Lung (tissue), 12 donors: ENCODE data around the gene UGT1A3. TPM values are rescaled to one million over a fixed set of nuclear protein-coding genes. Genes with fewer than 3 reads are reported as not detected.
"Not testable (repeated sequence)": the region's sequence is repeated elsewhere in the genome, so short reads cannot be mapped to it uniquely, and the experiment has no call there.

Source experiments
- ATAC-seq: fragments of 200-7000 bp; cut with Tn5 transposase; one replicate; pipeline ENCODE4 v1.9.1; 2020; ENCODE audit warnings: moderate number of reproducible peaks; ENCODE audit not compliant: insufficient read depth, low FRiP score
- DNase-seq, 3 donors: peaks; one replicate each; pipeline ENCODE4 v3.0.0-alpha.2; 2013 to 2017
- H3K27ac ChIP-seq, 2 donors: one replicate each; pipeline ENCODE4 v1.5.1; 2013; ENCODE audit warnings: mild to moderate bottlenecking in 2 of 2, moderate library complexity in 2 of 2, control low read depth in 1 of 2, inconsistent platforms in 1 of 2, low read depth in 1 of 2, low read length in 1 of 2
- H3K27me3 ChIP-seq, 3 donors: one replicate each; pipeline ENCODE4 v1.5.1; 2013; ENCODE audit warnings: low read length in 2 of 3; ENCODE audit not compliant: control insufficient read depth in 3 of 3, insufficient read depth in 3 of 3
- H3K36me3 ChIP-seq, 4 donors: one replicate each; pipeline ENCODE4 v1.5.1; 2013; ENCODE audit warnings: low read length in 4 of 4, mild to moderate bottlenecking in 1 of 4, moderate library complexity in 1 of 4; ENCODE audit not compliant: control insufficient read depth in 4 of 4, insufficient read depth in 4 of 4
- H3K4me1 ChIP-seq, 5 donors: one replicate each; pipeline ENCODE4 v1.5.1; 2013; ENCODE audit warnings: low read length in 5 of 5, mild to moderate bottlenecking in 2 of 5, moderate library complexity in 1 of 5; ENCODE audit not compliant: control insufficient read depth in 5 of 5, insufficient read depth in 5 of 5
- H3K4me3 ChIP-seq: one replicate; pipeline ENCODE4 v1.5.1; 2013; ENCODE audit warnings: mild to moderate bottlenecking, control low read depth, moderate library complexity
- H3K9ac ChIP-seq, 2 donors: one replicate each; pipeline ENCODE4 v1.5.1; 2013; ENCODE audit warnings: low read length in 2 of 2, control low read depth in 1 of 2; ENCODE audit not compliant: insufficient read depth in 1 of 2
- H3K9me3 ChIP-seq, 4 donors: one replicate each; pipeline ENCODE4 v1.5.1; 2013; ENCODE audit warnings: low read length in 3 of 4, mild to moderate bottlenecking in 1 of 4, moderate library complexity in 1 of 4; ENCODE audit not compliant: control insufficient read depth in 4 of 4, insufficient read depth in 3 of 4
- CTCF ChIP-seq: IDR thresholded peaks from 2 replicates; pipeline ENCODE4 v1.5.1; 2012; ENCODE audit warnings: mild to moderate bottlenecking; ENCODE audit errors: control extremely low read depth, extremely low read depth
- WGBS, 2 donors: extraction: QIAGEN DNeasy Blood & Tissue Kit; methylation state at CpG; one replicate each; pipeline ENCODE4 v1.1.7; 2013; 5-methylcytosine and 5-hydroxymethylcytosine counted together
- polyA plus RNA-seq, 2 donors: library from polyadenylated mRNA; stranded (reverse); fragments of 200-250 nt; gene quantifications; one replicate each; pipeline ENCODE4 v1.2.1, GENCODE V29; 2013
- total RNA-seq, 2 donors: library from RNA; depleted of rRNA in 1 of 2; stranded (reverse); fragments of >200 nt in 1 of 2; gene quantifications; one replicate each; pipeline ENCODE4 v1.2.1, GENCODE V29; 2014 to 2021
- donor health status: control.
- donor health status: control.
- donor health status: Bipolar disorder and iron deficiency.
- donor health status: healthy.
- donor health status: DM: yes; HTN: yes; CAD: no.

UGT1A3 gene
- total and polyA plus RNA-seq, 4 donors = not detected

DNA sequence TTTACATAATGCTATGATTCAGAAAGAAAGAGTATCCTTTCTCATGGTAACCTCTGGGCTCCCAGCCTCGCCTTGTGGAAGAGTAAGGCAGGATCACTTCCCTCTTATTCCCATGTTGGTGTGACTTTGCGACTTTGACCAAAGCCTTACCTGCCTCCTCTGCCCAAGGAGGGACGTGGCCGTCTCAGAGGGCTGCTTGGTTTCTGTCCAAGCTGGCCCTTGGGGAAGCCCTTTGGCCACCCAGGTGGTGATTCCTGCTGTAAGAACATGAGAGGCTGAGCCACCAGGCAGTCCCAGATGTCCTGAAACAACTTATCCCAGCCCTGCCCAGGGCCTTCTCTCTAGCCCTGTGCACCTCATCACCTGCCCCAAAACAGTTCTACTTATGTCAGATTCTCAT lies 30.1 kb upstream of the UGT1A3 start:
- H3K9ac ChIP-seq = no peak overlapping the region
- no peaks in the 10 kb centered on the region for H3K9me3 ChIP-seq
- no peak overlapping the region for H3K4me3 ChIP-seq
- WGBS, 2 donors = 81 to 96% methylated on average over 4 of the region's 4 CpGs
- DNase-seq (no peak), ATAC-seq (no peak)
- H3K4me1 ChIP-seq = peaks cover 0 to 8% (median 0%) of the 10 kb centered on the region in 5 donors
- TF ChIP-seq CTCF = no peak
- no peak overlapping the region for H3K27ac ChIP-seq
- no peaks in the 10 kb centered on the region for H3K27me3 ChIP-seq
- H3K36me3 ChIP-seq = no peaks in the 10 kb centered on the region

GRCh38 chr2:233699424-233700027 lies 29.3 kb upstream of the UGT1A3 start:
- no peaks in the 10 kb centered on the region for H3K9me3 ChIP-seq
- H3K27ac ChIP-seq = no peak overlapping the region
- WGBS, 2 donors = 88 to 93% methylated on average over 8 of the region's 8 CpGs
- H3K36me3 ChIP-seq = no peaks in the 10 kb centered on the region
- no peak for TF ChIP-seq CTCF
- no peak overlapping the region for H3K4me3 ChIP-seq
- DNase-seq = no peak
- H3K4me1 ChIP-seq = peaks cover 0 to 8% (median 0%) of the 10 kb centered on the region in 5 donors
- ATAC-seq = no peak
- no peaks in the 10 kb centered on the region for H3K27me3 ChIP-seq
- no peak overlapping the region for H3K9ac ChIP-seq

GRCh38 chr2:233700028-233700635 lies 28.7 kb upstream of the UGT1A3 start:
- H3K36me3 ChIP-seq = no peaks in the 10 kb centered on the region
- no peak for TF ChIP-seq CTCF
- H3K4me3 ChIP-seq = no peak overlapping the region
- H3K9me3 ChIP-seq = no peaks in the 10 kb centered on the region
- H3K9ac ChIP-seq = no peak overlapping the region
- DNase-seq = peak; percentile 37 to 86 (median 84)
- peaks cover 0 to 8% (median 0%) of the 10 kb centered on the region in 5 donors for H3K4me1 ChIP-seq
- H3K27ac ChIP-seq = no peak overlapping the region
- ATAC-seq = no peak
- H3K27me3 ChIP-seq = no peaks in the 10 kb centered on the region
- WGBS, 2 donors = 15 to 20% methylated on average over 1 of the region's 1 CpG

GRCh38 chr2:233700842-233701241 lies 28.0 kb upstream of the UGT1A3 start:
- H3K9me3 ChIP-seq, ATAC-seq, H3K9ac ChIP-seq, H3K36me3 ChIP-seq, H3K27me3 ChIP-seq, H3K4me3 ChIP-seq, DNase-seq, H3K4me1 ChIP-seq, H3K27ac ChIP-seq: not testable (repeated sequence)
- 92 to 93% methylated on average over 5 of the region's 5 CpGs for WGBS, 2 donors
